Mucosa of descending colon (tissue), 3 donors: ENCODE results near the gene INTS1. TPM values are rescaled to one million over a fixed set of nuclear protein-coding genes. Genes with fewer than 3 reads are reported as not detected.

ENCODE experiments used
- ATAC-seq: fragments of 200-7000 bp; cut with Tn5 transposase; one replicate; pipeline ENCODE4 v1.9.1; 2020; ENCODE audit warnings: mild to moderate bottlenecking, moderate library complexity
- DNase-seq, 3 donors: peaks; one replicate each; pipeline ENCODE4 v3.0.0-alpha.2; 2020
- H3K36me3 ChIP-seq: fragments of 200-600 bp; one replicate; pipeline ENCODE4 v1.8.0; 2021; ENCODE audit warnings: low read depth, mild to moderate bottlenecking
- H3K4me1 ChIP-seq: fragments of 200-600 bp; one replicate; pipeline ENCODE4 v1.8.0; 2021; ENCODE audit warnings: low read depth, mild to moderate bottlenecking
- H3K4me3 ChIP-seq: fragments of 200-600 bp; one replicate; pipeline ENCODE4 v1.8.0; 2021; ENCODE audit warnings: mild to moderate bottlenecking
- H3K9me3 ChIP-seq: fragments of 200-600 bp; one replicate; pipeline ENCODE4 v1.8.0; 2021; ENCODE audit warnings: mild to moderate bottlenecking
- CTCF ChIP-seq: fragments of 200-600 bp; IDR thresholded peaks from one replicate; pipeline ENCODE4 v1.8.0; 2022; ENCODE audit warnings: antibody characterized with exemption, mild to moderate bottlenecking
- intact Hi-C, 2 donors: fragments of 100-400 bp; cut with DNase I in 1 of 2; cut with micrococcal nuclease in 1 of 2; formaldehyde crosslinking; loops; one replicate each; pipeline versions ENCODE4 v1.11.0 to v1.11.1; 2022; cut with DNase I, micrococcal nuclease
- long read RNA-seq, 2 donors: library from polyadenylated mRNA; unstranded; transcript quantifications; one replicate each; pipeline ENCODE4 v2.0.0, GENCODE V29; 2019 to 2021
- total RNA-seq, 3 donors: library from RNA; stranded (reverse); fragmentation: NEBNext Ultra II Directional in 2 of 3; extraction: Animal tissue kit (Norgen Biotek cat#: 25700) in 2 of 3; gene quantifications; one replicate each; pipeline versions ENCODE4 v1.2.1 to v1.2.4, GENCODE V29; 2021 to 2023
- donor health status: DM: no; HTN: no; CAD: no; lungs with moderate emphysema.
- donor health status: DM: no; HTN: no; CAD: no.
- donor health status: DM: no; HTN: yes; CAD: no.

INTS1 gene
- 10 to 100 TPM; 79.6 to 94.3 (median 88.0) TPM for total RNA-seq
- long read RNA-seq, donor 1, full-length matches to known transcripts = 4 of 116 reads
- long read RNA-seq, donor 1, partial matches to known transcripts = 88 of 116 reads
- long read RNA-seq, donor 1, other reads (novel, unspliced or antisense) = 24 of 116 reads
- long read RNA-seq, donor 2, partial matches to known transcripts = 10 of 12 reads
- long read RNA-seq, donor 2, other reads (novel, unspliced or antisense) = 2 of 12 reads

GRCh38 chr7:1503816-1504775 lies at the start of gene INTS1:
Gene INTS1, minus strand, starts transcription at chr7:1504389. Its CDS starts 429 bp downstream, at chr7:1503960.
- H3K4me3 ChIP-seq = peak within 1 kb of the TSS; percentile 83
- peak; percentile 94 for TF ChIP-seq CTCF
- H3K36me3 ChIP-seq = no peaks in the 10 kb centered on the region
- ATAC-seq = peak; percentile 94
- DNase-seq = peak; percentile 94
- H3K4me1 ChIP-seq = peaks cover 6% of the 10 kb centered on the region
- no peaks in the 10 kb centered on the region for H3K9me3 ChIP-seq
- intact Hi-C loops = no loop called here

- H3K36me3 ChIP-seq = no peaks in the 10 kb centered on the region
- no peak for ATAC-seq
- no peak for DNase-seq
- no peak overlapping the region for H3K4me3 ChIP-seq
- TF ChIP-seq CTCF = no peak
- H3K4me1 ChIP-seq = no peaks in the 10 kb centered on the region
- intact Hi-C loops = no loop called here
- no peaks in the 10 kb centered on the region for H3K9me3 ChIP-seq
Observed at GRCh38 chr7:1553512-1554210, 49.5 kb upstream of the INTS1 start.

- TF ChIP-seq CTCF = no peak
- DNase-seq (no peak), ATAC-seq (no peak)
- no peaks in the 10 kb centered on the region for H3K4me1 ChIP-seq
- H3K4me3 ChIP-seq = no peak overlapping the region
- H3K36me3 ChIP-seq = no peaks in the 10 kb centered on the region
- intact Hi-C loops = no loop called here
- no peaks in the 10 kb centered on the region for H3K9me3 ChIP-seq
Observed at GRCh38 chr7:1552200-1552599, 48.0 kb upstream of the INTS1 start.

GRCh38 chr7:1550846-1551155 lies 46.6 kb upstream of the INTS1 start:
- no peaks in the 10 kb centered on the region for H3K36me3 ChIP-seq
- no peak for TF ChIP-seq CTCF
- ATAC-seq = no peak

GRCh38 chr7:1550005-1550845 lies 46.0 kb upstream of the INTS1 start:
- Histone ChIP-seq H3K36me3 (no peaks in the 10 kb centered on the region), H3K4me1 (no peaks in the 10 kb centered on the region), H3K4me3 (no peak overlapping the region), H3K9me3 (no peaks in the 10 kb centered on the region)
- DNase-seq (no peak), ATAC-seq (no peak)
- no peak for TF ChIP-seq CTCF
- intact Hi-C loops = no loop called here

More at GRCh38 chr7:1550846-1551155, 46.6 kb upstream of the INTS1 start:
- intact Hi-C loops = no loop called here
- H3K9me3 ChIP-seq = no peaks in the 10 kb centered on the region
- DNase-seq = no peak
- no peak overlapping the region for H3K4me3 ChIP-seq
- H3K4me1 ChIP-seq = no peaks in the 10 kb centered on the region
